GM12873 (cell line): ENCODE measurements around the gene CXCL1.

ENCODE experiments used
- CTCF ChIP-seq: IDR thresholded peaks from 2 replicates; pipeline ENCODE4 v1.5.1; 2012; ENCODE audit warnings: low read depth, mild to moderate bottlenecking, moderate library complexity, low read length, control low read depth; ENCODE audit not compliant: insufficient read depth; ENCODE audit errors: missing control alignments

Gene CXCL1

DNA sequence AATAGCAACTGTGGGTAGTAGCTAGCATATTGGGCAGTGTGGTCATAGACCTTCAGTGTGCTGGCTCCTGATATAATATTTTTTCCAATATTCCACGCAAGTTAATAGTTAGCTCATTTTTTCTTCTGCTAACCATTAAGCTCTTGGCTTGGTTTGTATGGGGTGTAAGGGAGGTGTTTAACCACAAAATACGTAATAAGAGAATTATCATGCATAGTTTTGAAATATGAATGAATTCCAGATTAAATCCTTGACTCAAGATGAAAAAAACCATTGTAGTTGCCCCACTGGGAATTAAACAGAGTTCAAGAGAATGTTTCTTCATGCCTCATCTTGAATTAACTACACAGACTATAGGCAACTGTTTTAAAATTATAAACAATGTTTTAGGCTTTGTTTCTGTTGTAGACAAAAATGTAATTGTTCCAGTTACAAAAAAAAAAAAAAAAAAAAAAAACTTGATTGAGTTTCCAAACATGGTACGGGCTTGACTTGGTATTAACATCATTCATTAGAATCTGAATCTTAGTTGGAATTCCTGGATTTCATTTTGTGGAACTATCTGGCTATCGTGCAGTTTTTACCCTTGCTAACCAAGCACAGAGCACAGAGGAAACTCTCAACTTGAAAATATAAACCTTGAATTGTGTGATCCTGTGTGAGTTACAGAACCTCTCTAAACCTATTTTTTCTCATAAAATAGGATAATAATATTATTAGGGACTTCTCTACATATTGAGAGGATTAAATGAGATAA, 28.4 kb downstream of the CXCL1 start:
- TF ChIP-seq CTCF = no peak

DNA sequence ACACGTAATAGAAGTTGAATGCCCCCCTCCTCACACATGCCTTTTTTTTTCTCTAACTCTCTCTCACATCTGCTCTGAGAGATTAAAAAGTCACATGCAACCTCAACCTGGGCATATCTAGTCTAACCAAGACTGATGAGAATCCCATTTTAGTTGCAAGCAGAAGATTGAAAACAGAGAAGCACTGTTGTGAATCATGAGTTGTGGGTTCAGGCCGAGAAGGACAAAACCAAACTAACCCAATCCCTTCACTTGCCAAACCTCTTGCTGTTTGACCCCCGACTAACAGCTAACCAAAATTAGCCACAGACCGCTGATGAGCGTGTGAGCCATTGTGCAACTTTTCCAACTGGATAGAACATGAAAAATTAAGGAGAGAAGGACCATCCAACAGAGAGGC, 31.8 kb downstream of the CXCL1 start:
- TF ChIP-seq CTCF = no peak

- no peak for TF ChIP-seq CTCF
Observed at GRCh38 chr4:73902038-73902637, 32.9 kb downstream of the CXCL1 start.

GRCh38 chr4:73902817-73903547, 33.8 kb downstream of the CXCL1 start:
- no peak for TF ChIP-seq CTCF

DNA sequence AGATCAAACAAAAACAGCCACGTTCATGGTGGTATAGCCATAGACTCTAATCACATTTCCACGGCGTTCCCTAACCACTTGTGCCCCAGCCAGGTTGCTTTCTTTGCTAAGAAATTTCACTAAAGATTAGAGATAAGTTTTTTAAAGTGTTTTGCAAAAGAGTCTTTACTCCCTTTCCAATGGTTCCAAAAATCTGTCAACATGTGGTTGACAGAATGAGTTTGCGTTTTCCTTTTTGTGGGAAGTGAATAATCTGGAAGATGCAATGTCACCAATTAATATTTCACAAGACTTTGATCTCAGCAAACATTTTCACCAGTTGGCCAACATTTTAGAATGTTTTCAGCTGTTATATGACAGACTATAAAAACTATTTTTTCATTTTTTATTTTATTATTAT, 35.3 kb downstream of the CXCL1 start:
- no peak for TF ChIP-seq CTCF

GRCh38 chr4:73908965-73909364, 39.8 kb downstream of the CXCL1 start:
- no peak for TF ChIP-seq CTCF

GRCh38 chr4:73911746-73912145, 42.6 kb downstream of the CXCL1 start:
- TF ChIP-seq CTCF = no peak
